DMS79 treated with DMSO at 0.1 percent for 48 hours (cell line): Measurements from ENCODE around the gene ACKR3.

Source experiments
- DNase-seq: peaks from one replicate; lab custom pipeline; 2025; lab: John Stamatoyannopoulos, UW

ACKR3 gene

DNA sequence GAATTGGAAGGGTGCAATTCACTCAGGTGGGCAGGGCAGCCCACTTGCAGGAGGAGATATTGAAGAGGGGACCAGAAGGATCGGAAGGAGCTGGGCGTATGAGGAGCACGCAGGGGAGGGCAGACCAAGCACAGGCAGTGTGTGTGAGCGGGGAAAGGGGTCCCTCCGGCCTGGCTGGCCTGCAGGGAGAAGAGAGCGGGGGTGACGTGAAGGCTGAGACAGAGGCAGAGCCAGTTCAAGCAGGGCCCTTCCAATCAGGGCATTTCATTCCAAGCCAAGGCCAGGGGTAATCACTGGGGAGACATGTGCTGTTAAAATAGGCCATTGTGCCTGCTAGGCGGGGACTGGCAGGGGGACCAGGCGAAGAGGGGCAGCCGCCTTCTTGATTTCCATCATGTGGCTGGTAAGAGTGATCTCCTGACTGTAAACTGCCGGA is 62.2 kb downstream of the ACKR3 start:
- DNase-seq, result no peak
